OCI-LY3 (cell line): ENCODE data around the gene NEB.

Source experiments
- EZH2phosphoT487 ChIP-seq: fragments of 200-600 bp; shearing (Covaris generic); IDR thresholded peaks from 2 replicates; pipeline ENCODE4 v1.6.1; 2018; ENCODE audit warnings: antibody characterized with exemption, mixed run types, low read depth
- TF ChIP-seq, protein P1 (sequence below): fragments of 200-600, 300-600 bp; sonication (generic); IDR thresholded peaks from 2 replicates; pipeline ENCODE4 v1.5.1; 2014; ENCODE audit warnings: antibody characterized with exemption, low read length, low read depth

DNA sequence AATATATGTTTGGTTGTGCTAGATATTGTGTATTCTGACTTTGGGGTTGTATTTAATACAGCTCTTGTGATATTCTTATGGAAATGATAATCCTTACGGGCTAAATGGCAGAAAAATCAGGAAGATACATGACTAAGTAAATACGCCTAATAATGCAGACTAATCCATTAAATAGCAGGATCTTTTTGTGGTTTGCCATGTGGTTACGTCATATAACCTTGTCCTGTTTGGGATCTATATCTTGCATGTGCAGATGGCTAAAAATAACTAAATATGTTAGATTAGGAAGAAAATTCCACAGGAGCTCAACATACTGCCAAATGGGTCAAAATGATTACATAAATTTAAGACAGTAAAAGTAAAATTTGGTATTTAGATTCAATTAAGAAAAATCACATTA is 83.0 kb downstream of the NEB start:
- TF ChIP-seq, protein P1, sequence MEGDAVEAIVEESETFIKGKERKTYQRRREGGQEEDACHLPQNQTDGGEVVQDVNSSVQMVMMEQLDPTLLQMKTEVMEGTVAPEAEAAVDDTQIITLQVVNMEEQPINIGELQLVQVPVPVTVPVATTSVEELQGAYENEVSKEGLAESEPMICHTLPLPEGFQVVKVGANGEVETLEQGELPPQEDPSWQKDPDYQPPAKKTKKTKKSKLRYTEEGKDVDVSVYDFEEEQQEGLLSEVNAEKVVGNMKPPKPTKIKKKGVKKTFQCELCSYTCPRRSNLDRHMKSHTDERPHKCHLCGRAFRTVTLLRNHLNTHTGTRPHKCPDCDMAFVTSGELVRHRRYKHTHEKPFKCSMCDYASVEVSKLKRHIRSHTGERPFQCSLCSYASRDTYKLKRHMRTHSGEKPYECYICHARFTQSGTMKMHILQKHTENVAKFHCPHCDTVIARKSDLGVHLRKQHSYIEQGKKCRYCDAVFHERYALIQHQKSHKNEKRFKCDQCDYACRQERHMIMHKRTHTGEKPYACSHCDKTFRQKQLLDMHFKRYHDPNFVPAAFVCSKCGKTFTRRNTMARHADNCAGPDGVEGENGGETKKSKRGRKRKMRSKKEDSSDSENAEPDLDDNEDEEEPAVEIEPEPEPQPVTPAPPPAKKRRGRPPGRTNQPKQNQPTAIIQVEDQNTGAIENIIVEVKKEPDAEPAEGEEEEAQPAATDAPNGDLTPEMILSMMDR, result no peak
- no peak for TF ChIP-seq EZH2phosphoT487
